HG02943 (cell line): ENCODE data around the gene ABCB9.

ENCODE experiments used
- ATAC-seq: cut with Tn5 transposase; IDR thresholded peaks from one replicate; pipeline ENCODE4 v1.9.1; 2021; ENCODE audit warnings: mild to moderate bottlenecking, low read depth, moderate library complexity; ENCODE audit not compliant: unreplicated experiment

Gene ABCB9

DNA sequence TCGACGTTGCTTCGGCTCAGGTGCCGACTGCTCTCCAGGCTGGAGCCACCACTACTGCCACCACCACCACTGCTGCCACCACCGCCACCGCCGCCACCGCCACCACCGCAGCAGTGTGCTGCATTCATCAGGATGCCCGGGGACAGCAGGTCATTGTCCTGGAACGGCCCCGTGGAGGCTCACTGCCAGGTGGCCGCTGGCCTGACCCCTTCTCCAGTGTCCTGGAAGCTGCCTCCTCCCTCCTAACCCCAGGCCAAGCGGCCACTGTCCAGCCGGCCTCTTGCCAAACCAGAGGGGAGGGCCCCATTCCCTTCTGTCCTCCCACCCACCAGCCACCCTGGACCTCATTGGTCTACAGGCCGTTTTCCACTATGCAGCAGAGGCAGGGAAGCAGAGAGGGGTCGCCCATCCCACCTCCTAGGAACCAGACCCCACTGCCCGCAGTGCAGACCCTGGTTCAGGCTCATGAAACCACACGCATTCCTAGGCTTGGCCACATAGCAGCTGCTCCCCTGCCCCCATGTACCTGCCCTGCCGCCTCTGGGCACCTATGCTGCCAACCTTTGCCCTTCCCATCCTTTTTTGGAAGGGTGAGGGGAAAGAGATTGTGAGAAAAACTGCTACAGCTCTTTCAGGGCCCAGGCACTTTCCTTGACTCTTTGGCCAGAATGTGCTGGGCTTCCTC lies 29.4 kb upstream of the ABCB9 start:
- no peak for ATAC-seq

DNA sequence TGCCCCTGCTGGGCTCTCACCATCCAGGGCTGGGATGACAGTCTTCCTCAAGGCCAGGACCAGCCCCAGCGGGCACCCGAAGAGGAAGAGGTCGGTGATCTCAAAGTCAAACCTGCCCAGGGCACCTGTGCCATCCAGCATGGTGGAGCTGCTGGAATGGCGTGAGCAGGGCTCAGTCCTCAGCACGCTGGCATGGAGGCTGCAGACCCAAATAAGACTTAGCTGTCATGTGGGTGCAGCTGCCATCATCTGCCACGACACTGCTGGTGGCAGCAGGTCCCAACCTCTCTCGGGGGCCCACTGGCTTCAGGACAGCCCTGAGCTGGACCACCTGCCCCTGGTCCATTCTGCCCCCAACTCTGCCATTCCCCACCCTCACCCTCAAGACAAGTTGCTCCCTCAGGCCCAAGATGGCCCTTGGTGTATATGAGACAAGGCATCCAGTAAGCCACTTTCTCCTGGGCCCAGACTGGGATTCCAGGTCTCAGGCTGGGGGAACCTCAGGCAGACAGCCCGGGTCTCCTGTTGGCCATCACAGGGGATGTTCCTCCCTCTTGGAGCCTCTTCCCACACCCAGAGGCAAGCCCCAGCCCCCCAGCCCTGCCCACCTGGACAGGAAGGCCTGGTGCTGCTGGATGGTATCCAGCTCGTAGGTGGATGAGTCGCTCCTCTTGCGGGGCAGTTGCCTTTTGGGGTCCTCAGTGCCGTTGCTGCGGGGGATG lies 28.7 kb upstream of the ABCB9 start:
- no peak for ATAC-seq

- ATAC-seq: no peak
Observed at GRCh38 chr12:122994140-122994675, 27.9 kb upstream of the ABCB9 start.

- no peak for ATAC-seq
Observed at GRCh38 chr12:122992386-122992785, 26.1 kb upstream of the ABCB9 start.

DNA sequence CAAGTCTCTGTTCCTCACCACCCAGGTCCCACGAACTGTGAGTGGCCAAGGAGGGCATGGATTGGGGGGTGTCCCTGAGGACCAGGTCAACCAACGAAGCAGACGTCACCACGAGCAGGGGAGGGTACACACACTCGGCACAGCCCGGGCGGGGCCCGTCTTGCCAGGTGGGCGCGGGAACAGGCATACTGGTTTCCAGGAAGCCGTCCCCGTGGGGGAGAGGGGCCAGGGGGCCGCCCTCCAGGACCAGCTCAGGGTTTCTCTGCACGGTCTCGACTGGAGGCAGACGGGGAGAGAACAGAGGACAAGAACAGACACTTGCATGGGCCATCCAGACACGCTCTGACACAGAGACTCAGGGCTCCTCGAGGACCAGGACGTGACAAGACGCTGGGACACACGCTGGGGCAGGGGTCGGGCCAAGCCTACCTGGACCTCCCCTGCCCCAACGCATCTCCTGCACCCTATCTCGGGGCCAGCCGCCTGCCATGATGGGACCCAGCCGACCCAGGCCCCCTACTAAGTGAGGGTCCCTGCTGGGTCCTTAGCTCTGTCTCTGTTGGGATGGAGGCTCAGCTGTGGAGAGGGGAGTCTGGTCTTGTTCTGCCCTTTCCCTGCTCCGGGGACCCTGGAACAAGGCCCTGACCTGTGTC lies 25.5 kb upstream of the ABCB9 start:
- no peak for ATAC-seq

- no peak for ATAC-seq
Observed at GRCh38 chr12:122990961-122991622, 24.8 kb upstream of the ABCB9 start.

DNA sequence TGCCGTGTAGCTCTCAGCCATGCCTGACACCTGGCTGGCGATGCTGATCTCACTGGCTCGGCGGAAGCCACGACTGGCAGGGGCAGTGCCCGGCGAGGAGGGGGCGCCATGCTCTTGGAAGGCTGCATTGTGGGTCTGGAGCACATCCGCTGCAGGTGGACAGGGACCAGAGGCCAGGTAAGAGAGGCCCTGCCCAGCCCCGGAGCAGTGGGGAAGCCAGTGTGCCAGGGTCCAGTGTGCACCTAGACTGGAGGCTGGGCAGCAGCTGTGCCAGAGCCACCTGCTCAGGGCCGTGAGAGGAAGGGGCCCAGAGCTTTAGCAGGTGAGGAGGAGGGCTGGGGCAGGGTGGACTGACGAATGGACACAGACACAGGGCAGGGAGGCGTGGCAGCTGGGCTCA lies 24.3 kb upstream of the ABCB9 start:
- ATAC-seq: no peak

DNA sequence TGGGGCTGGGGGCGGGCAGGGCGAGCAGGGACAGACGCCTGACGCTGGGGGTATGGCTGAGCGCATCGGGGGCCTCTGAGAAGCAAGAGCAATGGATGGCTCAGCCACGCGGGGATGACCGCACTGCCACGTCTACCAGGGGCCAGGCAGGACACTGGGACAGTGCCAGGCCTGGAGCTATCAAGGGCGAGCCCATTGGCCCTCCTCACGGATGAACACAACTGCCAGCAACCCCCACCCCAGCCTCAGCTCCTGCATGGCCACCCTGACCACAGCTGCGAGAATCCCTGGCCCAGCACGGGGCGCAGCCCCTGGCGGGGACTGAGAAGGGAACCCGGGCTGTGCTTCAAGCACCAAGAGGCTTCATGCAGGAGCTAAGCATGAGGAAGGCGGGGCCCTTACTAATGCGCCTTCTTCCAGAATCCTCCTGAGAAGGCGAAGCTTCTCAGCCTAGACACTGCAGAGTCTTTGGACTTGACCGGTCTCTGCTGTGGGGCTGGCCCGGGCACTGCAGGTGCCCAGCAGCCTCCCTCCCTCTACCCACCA lies 23.7 kb upstream of the ABCB9 start:
- no peak for ATAC-seq

DNA sequence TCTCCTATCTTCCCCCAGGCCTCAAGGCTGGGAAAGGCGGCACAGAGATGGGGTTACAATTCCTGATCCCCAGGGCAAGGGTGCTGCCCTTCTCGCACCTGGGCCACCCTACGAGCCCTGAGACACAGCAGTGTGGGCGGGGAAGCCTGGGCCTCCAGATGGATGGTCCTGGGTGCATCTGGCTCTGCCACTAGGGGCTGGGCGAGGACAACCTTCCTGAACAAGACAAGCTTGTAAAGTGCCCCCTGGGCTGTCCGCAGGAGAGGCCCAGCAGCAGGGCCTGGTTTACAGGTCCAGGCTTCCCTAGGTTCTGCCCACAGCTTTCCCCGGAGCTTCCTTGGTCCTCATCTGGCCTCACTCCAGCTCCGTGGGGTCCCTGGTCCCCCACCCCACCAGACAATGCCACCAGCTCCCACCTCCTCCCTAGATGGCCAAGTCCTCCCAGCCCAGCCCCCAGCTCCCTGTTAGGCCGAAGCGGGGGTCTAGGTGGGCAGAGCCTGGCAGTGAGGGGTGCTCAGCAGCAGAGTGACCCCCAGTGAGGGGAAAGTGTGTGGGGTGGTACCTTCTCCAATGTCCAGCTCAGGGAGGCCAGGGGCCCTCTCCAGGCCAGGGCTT lies 23.1 kb upstream of the ABCB9 start:
- no peak for ATAC-seq

DNA sequence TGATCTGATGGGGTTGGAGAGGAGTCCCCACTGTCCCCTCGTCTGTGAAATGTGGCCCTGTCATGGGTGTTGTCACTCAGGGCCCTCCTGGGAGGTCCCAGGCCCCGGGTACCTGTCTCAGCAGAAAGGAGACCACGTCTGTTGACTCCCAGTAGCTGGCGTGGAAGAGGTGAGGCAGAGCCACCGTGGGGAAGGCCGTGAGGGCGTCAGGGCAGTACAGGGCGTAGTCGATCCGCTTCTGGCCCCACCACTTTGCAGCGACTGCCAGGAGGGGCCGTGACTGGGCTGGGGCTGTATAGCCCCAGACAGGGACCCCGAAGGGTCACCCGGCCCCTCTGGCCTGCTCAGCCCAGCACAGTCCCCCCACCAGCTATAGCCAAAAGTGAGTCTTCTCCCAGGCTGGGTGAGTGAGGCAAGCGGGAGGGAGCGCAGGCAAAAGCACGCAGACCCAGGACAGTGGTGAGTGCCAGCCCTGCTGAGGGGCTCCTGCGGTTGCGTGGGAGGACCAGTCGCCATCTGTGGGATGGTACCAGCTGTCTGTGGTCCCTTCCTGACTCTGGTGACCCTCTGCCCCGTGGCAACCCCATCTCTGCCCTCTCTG lies 22.4 kb upstream of the ABCB9 start:
- no peak for ATAC-seq

GRCh38 chr12:122988036-122988435 lies 21.8 kb upstream of the ABCB9 start:
- ATAC-seq: no peak

DNA sequence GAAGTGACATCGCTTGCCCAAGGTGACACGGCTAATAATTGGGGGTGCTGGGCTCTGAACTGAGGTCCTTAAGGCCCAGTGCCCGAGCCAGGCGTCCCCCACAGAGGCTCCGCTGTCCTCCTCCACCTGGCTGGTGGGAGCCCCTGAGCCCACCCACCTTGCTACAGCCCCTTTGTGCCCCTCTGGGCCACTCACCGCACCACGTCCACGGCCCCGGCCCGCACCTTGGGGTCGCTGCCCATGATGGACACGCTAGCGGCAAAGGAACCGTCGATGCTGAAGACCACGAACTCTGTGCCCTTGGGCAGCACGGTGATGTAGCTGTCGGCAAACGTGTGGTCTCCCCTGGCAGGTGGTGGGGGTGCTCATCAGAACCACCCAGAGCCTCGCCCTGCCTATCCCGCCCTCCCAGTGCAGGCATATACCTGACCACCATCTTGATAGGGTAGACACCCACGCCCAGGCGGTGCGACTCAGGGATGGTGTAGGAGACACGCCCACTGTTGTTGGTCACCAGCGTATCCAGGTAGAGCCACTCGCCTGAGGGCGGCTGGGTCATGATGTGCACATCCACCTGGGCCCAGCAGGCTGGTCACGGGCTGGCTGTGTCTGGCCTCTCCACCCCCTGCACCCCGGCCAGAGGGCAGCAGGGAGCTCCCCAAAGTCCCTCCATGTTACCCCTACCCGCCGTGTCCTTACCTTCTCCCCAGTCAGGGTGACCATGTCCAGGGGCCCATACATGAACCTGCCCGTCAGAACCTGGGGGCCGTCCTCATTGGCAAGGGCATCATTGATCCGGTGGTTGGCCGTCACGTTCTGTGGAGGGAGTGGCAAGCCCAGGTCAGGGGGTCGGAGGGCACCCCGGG lies 21.1 kb upstream of the ABCB9 start:
- no peak for ATAC-seq

GRCh38 chr12:122986258-122986871 lies 20.1 kb upstream of the ABCB9 start:
- ATAC-seq: no peak

GRCh38 chr12:122985338-122986257 lies 19.3 kb upstream of the ABCB9 start:
- no peak for ATAC-seq

GRCh38 chr12:122984612-122985337 lies 18.5 kb upstream of the ABCB9 start:
- no peak for ATAC-seq

- no peak for ATAC-seq
Observed at GRCh38 chr12:122983789-122984515, 17.7 kb upstream of the ABCB9 start.
